ENCODE measurements around the gene MEGF9.

The MEGF9 gene

GRCh38 chr9:120681121-120681520 lies 33.1 kb downstream of the MEGF9 start:
- no peaks in the 10 kb centered on the region for H3K9me3 ChIP-seq (ENCODE audit: control insufficient read depth, insufficient read depth, low read length)
- peaks cover 12% of the 10 kb centered on the region; the same call in 1 of the 2 replicates for H3K27me3 ChIP-seq (ENCODE audit: control insufficient read depth, insufficient read depth, low read length)
- no peak overlapping the region for H3K9ac ChIP-seq (ENCODE audit: low read depth, low read length)
- H3K36me3 ChIP-seq (ENCODE audit: control insufficient read depth, insufficient read depth, low read length): no peaks in the 10 kb centered on the region
- no peak overlapping the region for H3K27ac ChIP-seq (ENCODE audit: low read depth, low read length)
- no peaks in the 10 kb centered on the region for H3K4me1 ChIP-seq (ENCODE audit: control insufficient read depth, insufficient read depth, low read length)
- H3K4me3 ChIP-seq (ENCODE audit: low read depth, low read length): no peak overlapping the region

GRCh38 chr9:120680579-120680978 lies 33.7 kb downstream of the MEGF9 start:
- no peaks in the 10 kb centered on the region for H3K4me1 ChIP-seq (ENCODE audit: control insufficient read depth, insufficient read depth, low read length)
- H3K9me3 ChIP-seq (ENCODE audit: control insufficient read depth, insufficient read depth, low read length): no peaks in the 10 kb centered on the region
- H3K4me3 ChIP-seq (ENCODE audit: low read depth, low read length): no peak overlapping the region
- no peak overlapping the region for H3K27ac ChIP-seq (ENCODE audit: low read depth, low read length)
- no peak overlapping the region for H3K9ac ChIP-seq (ENCODE audit: low read depth, low read length)
- peaks cover 7% of the 10 kb centered on the region; the same call in 1 of the 2 replicates for H3K27me3 ChIP-seq (ENCODE audit: control insufficient read depth, insufficient read depth, low read length)
- H3K36me3 ChIP-seq (ENCODE audit: control insufficient read depth, insufficient read depth, low read length): no peaks in the 10 kb centered on the region

- Histone ChIP-seq H3K9ac (ENCODE audit: low read depth, low read length) (no peak overlapping the region), H3K27ac (ENCODE audit: low read depth, low read length) (no peak overlapping the region)
These were observed 34.1 kb downstream of the MEGF9 start for GRCh38 chr9:120680161-120680560.

GRCh38 chr9:120677965-120678364 lies 36.3 kb downstream of the MEGF9 start:
- Histone ChIP-seq H3K4me3 (ENCODE audit: low read depth, low read length) (no peak overlapping the region), H3K27ac (ENCODE audit: low read depth, low read length) (no peak overlapping the region), H3K36me3 (ENCODE audit: control insufficient read depth, insufficient read depth, low read length) (no peaks in the 10 kb centered on the region), H3K4me1 (ENCODE audit: control insufficient read depth, insufficient read depth, low read length) (no peaks in the 10 kb centered on the region), H3K27me3 (ENCODE audit: control insufficient read depth, insufficient read depth, low read length) (no peaks in the 10 kb centered on the region), H3K9ac (ENCODE audit: low read depth, low read length) (no peak overlapping the region), H3K9me3 (ENCODE audit: control insufficient read depth, insufficient read depth, low read length) (no peaks in the 10 kb centered on the region)

More at GRCh38 chr9:120680161-120680560, 34.1 kb downstream of the MEGF9 start:
- Histone ChIP-seq H3K4me3 (ENCODE audit: low read depth, low read length) (no peak overlapping the region), H3K27me3 (ENCODE audit: control insufficient read depth, insufficient read depth, low read length) (peaks cover 7% of the 10 kb centered on the region; the same call in 1 of the 2 replicates), H3K36me3 (ENCODE audit: control insufficient read depth, insufficient read depth, low read length) (no peaks in the 10 kb centered on the region), H3K9me3 (ENCODE audit: control insufficient read depth, insufficient read depth, low read length) (no peaks in the 10 kb centered on the region), H3K4me1 (ENCODE audit: control insufficient read depth, insufficient read depth, low read length) (no peaks in the 10 kb centered on the region)

- no peak overlapping the region for H3K4me3 ChIP-seq (ENCODE audit: low read depth, low read length)
- H3K4me1 ChIP-seq (ENCODE audit: control insufficient read depth, insufficient read depth, low read length): no peaks in the 10 kb centered on the region
These were observed 37.4 kb downstream of the MEGF9 start for GRCh38 chr9:120676767-120677402.

GRCh38 chr9:120668399-120668798 lies 45.9 kb downstream of the MEGF9 start:
- Histone ChIP-seq H3K4me3 (ENCODE audit: low read depth, low read length) (no peak overlapping the region), H3K36me3 (ENCODE audit: control insufficient read depth, insufficient read depth, low read length) (no peaks in the 10 kb centered on the region), H3K4me1 (ENCODE audit: control insufficient read depth, insufficient read depth, low read length) (no peaks in the 10 kb centered on the region), H3K27ac (ENCODE audit: low read depth, low read length) (no peak overlapping the region), H3K9ac (ENCODE audit: low read depth, low read length) (no peak overlapping the region), H3K27me3 (ENCODE audit: control insufficient read depth, insufficient read depth, low read length) (no peaks in the 10 kb centered on the region), H3K9me3 (ENCODE audit: control insufficient read depth, insufficient read depth, low read length) (no peaks in the 10 kb centered on the region)

More at GRCh38 chr9:120676767-120677402, 37.4 kb downstream of the MEGF9 start:
- H3K9me3 ChIP-seq (ENCODE audit: control insufficient read depth, insufficient read depth, low read length): no peaks in the 10 kb centered on the region
- no peak overlapping the region for H3K9ac ChIP-seq (ENCODE audit: low read depth, low read length)
- H3K27ac ChIP-seq (ENCODE audit: low read depth, low read length): no peak overlapping the region
- H3K27me3 ChIP-seq (ENCODE audit: control insufficient read depth, insufficient read depth, low read length): no peaks in the 10 kb centered on the region
- no peaks in the 10 kb centered on the region for H3K36me3 ChIP-seq (ENCODE audit: control insufficient read depth, insufficient read depth, low read length)

GRCh38 chr9:120663950-120664349 lies 50.3 kb downstream of the MEGF9 start:
- Histone ChIP-seq H3K27me3 (ENCODE audit: control insufficient read depth, insufficient read depth, low read length) (no peaks in the 10 kb centered on the region), H3K4me1 (ENCODE audit: control insufficient read depth, insufficient read depth, low read length) (no peaks in the 10 kb centered on the region), H3K9ac (ENCODE audit: low read depth, low read length) (no peak overlapping the region), H3K36me3 (ENCODE audit: control insufficient read depth, insufficient read depth, low read length) (no peaks in the 10 kb centered on the region), H3K9me3 (ENCODE audit: control insufficient read depth, insufficient read depth, low read length) (no peaks in the 10 kb centered on the region), H3K4me3 (ENCODE audit: low read depth, low read length) (no peak overlapping the region), H3K27ac (ENCODE audit: low read depth, low read length) (no peak overlapping the region)

- no peaks in the 10 kb centered on the region for H3K4me1 ChIP-seq (ENCODE audit: control insufficient read depth, insufficient read depth, low read length)
- H3K36me3 ChIP-seq (ENCODE audit: control insufficient read depth, insufficient read depth, low read length): no peaks in the 10 kb centered on the region
- H3K4me3 ChIP-seq (ENCODE audit: low read depth, low read length): no peak overlapping the region
- no peaks in the 10 kb centered on the region for H3K27me3 ChIP-seq (ENCODE audit: control insufficient read depth, insufficient read depth, low read length)
- H3K9me3 ChIP-seq (ENCODE audit: control insufficient read depth, insufficient read depth, low read length): no peaks in the 10 kb centered on the region
- no peak overlapping the region for H3K9ac ChIP-seq (ENCODE audit: low read depth, low read length)
- H3K27ac ChIP-seq (ENCODE audit: low read depth, low read length): no peak overlapping the region
These were observed 50.9 kb downstream of the MEGF9 start for GRCh38 chr9:120663380-120663779.

GRCh38 chr9:120662513-120662912 lies 51.8 kb downstream of the MEGF9 start:
- no peaks in the 10 kb centered on the region for H3K9me3 ChIP-seq (ENCODE audit: control insufficient read depth, insufficient read depth, low read length)
- H3K4me3 ChIP-seq (ENCODE audit: low read depth, low read length): no peak overlapping the region
- no peaks in the 10 kb centered on the region for H3K4me1 ChIP-seq (ENCODE audit: control insufficient read depth, insufficient read depth, low read length)
- no peak overlapping the region for H3K27ac ChIP-seq (ENCODE audit: low read depth, low read length)
- H3K9ac ChIP-seq (ENCODE audit: low read depth, low read length): no peak overlapping the region
- no peaks in the 10 kb centered on the region for H3K36me3 ChIP-seq (ENCODE audit: control insufficient read depth, insufficient read depth, low read length)
- no peaks in the 10 kb centered on the region for H3K27me3 ChIP-seq (ENCODE audit: control insufficient read depth, insufficient read depth, low read length)

- Histone ChIP-seq H3K4me3 (ENCODE audit: low read depth, low read length) (no peak overlapping the region), H3K4me1 (ENCODE audit: control insufficient read depth, insufficient read depth, low read length) (no peaks in the 10 kb centered on the region), H3K9ac (ENCODE audit: low read depth, low read length) (no peak overlapping the region), H3K36me3 (ENCODE audit: control insufficient read depth, insufficient read depth, low read length) (no peaks in the 10 kb centered on the region), H3K27me3 (ENCODE audit: control insufficient read depth, insufficient read depth, low read length) (no peaks in the 10 kb centered on the region), H3K9me3 (ENCODE audit: control insufficient read depth, insufficient read depth, low read length) (no peaks in the 10 kb centered on the region), H3K27ac (ENCODE audit: low read depth, low read length) (no peak overlapping the region)
These were observed 54.6 kb downstream of the MEGF9 start for GRCh38 chr9:120659676-120660075.

- H3K4me3 ChIP-seq (ENCODE audit: low read depth, low read length): no peak overlapping the region
- H3K27ac ChIP-seq (ENCODE audit: low read depth, low read length): no peak overlapping the region
- H3K4me1 ChIP-seq (ENCODE audit: control insufficient read depth, insufficient read depth, low read length): no peaks in the 10 kb centered on the region
- H3K9ac ChIP-seq (ENCODE audit: low read depth, low read length): no peak overlapping the region
- H3K27me3 ChIP-seq (ENCODE audit: control insufficient read depth, insufficient read depth, low read length): no peaks in the 10 kb centered on the region
- H3K9me3 ChIP-seq (ENCODE audit: control insufficient read depth, insufficient read depth, low read length): no peaks in the 10 kb centered on the region
- H3K36me3 ChIP-seq (ENCODE audit: control insufficient read depth, insufficient read depth, low read length): no peaks in the 10 kb centered on the region
These were observed 55.1 kb downstream of the MEGF9 start for GRCh38 chr9:120659209-120659608.
